Measurements from ENCODE around the gene SLC26A5. TPM values are rescaled to one million over a fixed set of nuclear protein-coding genes. Genes with fewer than 3 reads are reported as not detected.

Gene SLC26A5
- total RNA-seq, 1 donor from 2014 or later, result not detected

DNA sequence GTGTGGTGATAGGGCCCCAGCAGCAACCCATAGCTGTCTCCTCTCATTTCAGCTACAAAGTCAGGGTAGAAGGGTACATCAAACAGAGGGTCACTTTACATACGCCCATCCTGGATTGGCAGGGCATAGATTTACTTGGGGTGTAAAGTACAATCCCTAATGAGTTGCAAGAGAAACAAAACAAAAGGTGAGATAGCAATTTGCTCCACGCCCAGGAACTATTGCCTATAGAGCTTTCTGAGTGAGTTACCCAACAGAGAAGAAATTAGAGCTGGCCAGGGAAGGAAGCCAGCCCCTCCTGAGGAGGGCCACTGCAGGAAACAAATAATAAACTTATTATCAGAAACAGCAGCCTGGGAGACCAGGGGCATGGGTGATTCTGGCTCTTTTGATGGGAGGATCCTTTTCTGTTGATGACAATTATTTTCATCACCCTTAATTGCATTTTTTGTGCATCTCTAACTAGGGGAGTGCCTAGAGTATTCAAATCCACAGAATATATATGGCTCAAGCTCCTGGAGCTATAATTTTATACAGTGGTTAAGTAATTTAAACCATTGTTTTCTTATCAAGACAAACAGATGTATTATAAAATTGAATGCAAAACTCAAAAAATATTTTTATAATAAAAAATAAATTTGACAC, 47.4 kb downstream of the SLC26A5 start:
- intact Hi-C loops (cut with DNase I), result no loop called here
- Histone ChIP-seq H3K9me3 (no peaks in the 10 kb centered on the region), H3K4me3 (no peak overlapping the region), H3K27me3 (no peaks in the 10 kb centered on the region), H3K36me3 (no peaks in the 10 kb centered on the region), H3K27ac (no peak overlapping the region), H3K4me1 (no peaks in the 10 kb centered on the region)
- TF ChIP-seq, protein P1, sequence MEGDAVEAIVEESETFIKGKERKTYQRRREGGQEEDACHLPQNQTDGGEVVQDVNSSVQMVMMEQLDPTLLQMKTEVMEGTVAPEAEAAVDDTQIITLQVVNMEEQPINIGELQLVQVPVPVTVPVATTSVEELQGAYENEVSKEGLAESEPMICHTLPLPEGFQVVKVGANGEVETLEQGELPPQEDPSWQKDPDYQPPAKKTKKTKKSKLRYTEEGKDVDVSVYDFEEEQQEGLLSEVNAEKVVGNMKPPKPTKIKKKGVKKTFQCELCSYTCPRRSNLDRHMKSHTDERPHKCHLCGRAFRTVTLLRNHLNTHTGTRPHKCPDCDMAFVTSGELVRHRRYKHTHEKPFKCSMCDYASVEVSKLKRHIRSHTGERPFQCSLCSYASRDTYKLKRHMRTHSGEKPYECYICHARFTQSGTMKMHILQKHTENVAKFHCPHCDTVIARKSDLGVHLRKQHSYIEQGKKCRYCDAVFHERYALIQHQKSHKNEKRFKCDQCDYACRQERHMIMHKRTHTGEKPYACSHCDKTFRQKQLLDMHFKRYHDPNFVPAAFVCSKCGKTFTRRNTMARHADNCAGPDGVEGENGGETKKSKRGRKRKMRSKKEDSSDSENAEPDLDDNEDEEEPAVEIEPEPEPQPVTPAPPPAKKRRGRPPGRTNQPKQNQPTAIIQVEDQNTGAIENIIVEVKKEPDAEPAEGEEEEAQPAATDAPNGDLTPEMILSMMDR (IDR thresholded peaks at IDR 0.05), result no peak
- no peak for DNase-seq (ENCODE audit: low spot score in 2 of 2)

DNA sequence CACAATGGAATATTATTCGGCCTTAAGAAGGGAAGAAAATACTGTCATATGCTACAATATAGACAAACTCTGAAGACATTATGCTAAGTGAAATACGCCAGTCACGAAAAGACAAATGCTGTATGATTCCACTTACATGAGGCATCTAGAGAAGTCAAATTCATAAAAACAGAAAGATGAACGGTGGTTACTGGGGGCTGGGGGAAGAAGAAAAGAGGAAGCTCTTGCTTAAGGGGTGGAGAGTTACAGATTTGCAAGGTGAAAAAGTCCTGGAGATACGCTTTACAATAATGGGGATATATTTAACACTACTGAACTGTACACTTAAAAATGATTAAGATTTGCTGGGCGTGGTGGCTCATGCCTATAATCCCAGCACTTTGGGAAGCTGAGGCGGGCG, 49.5 kb downstream of the SLC26A5 start:
- Histone ChIP-seq H3K27me3 (no peaks in the 10 kb centered on the region), H3K4me3 (no peak overlapping the region), H3K27ac (no peak overlapping the region), H3K4me1 (no peaks in the 10 kb centered on the region), H3K9me3 (no peaks in the 10 kb centered on the region), H3K36me3 (no peaks in the 10 kb centered on the region)
- intact Hi-C loops (cut with DNase I), result no loop called here
- DNase-seq (ENCODE audit: low spot score in 2 of 2), result no peak
- TF ChIP-seq, protein P1 (IDR thresholded peaks at IDR 0.05), result no peak

DNA sequence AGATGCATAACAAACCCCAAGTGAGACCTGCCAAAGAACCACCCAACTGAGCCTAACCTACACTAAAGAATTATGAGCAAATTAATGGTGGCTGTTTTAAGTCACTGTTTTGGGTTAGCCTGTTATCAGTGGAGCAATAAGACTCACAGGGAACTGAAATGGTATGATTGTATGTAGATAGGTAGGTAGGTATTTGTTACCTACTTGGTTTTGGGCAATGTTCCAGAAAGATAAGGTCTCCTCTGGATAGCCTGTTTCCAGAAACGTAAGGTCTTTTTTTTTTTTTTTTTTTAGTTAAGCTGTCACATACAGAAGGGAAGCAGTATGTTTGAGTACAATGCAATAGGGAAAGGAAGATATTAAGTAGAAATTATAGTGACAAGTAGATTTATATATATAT, 50.9 kb downstream of the SLC26A5 start:
- H3K27me3 ChIP-seq, result no peaks in the 10 kb centered on the region
- intact Hi-C loops (cut with DNase I), result no loop called here
- no peaks in the 10 kb centered on the region for H3K9me3 ChIP-seq
- no peaks in the 10 kb centered on the region for H3K36me3 ChIP-seq
- no peak for DNase-seq (ENCODE audit: low spot score in 2 of 2)
- H3K4me3 ChIP-seq, result no peak overlapping the region
- no peaks in the 10 kb centered on the region for H3K4me1 ChIP-seq
- no peak overlapping the region for H3K27ac ChIP-seq
- TF ChIP-seq, protein P1 (IDR thresholded peaks at IDR 0.05), result no peak

DNA sequence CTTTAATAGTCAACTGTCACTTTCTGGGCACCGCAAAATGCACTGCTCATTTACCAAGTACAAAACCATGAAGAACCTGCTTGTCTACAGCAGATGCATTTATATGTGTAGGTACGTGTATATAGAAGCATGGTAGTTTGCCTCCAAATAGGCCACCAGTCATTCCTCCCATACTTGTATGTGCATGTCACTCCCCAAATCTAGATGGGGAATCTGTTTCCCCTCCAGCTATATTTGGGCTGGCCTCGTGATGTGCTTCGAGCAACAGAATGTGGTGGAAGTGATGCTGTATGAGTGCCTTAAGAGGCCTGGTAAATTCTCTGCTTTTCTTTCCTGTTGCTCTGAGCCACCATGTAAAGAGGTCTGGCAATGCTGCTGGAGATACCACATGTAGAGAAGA, 51.4 kb downstream of the SLC26A5 start:
- H3K9me3 ChIP-seq, result no peaks in the 10 kb centered on the region
- intact Hi-C loops (cut with DNase I), result no loop called here
- no peak overlapping the region for H3K4me3 ChIP-seq
- no peaks in the 10 kb centered on the region for H3K27me3 ChIP-seq
- TF ChIP-seq, protein P1 (IDR thresholded peaks at IDR 0.05), result no peak
- no peaks in the 10 kb centered on the region for H3K4me1 ChIP-seq
- no peak for DNase-seq (ENCODE audit: low spot score in 2 of 2)
- no peaks in the 10 kb centered on the region for H3K36me3 ChIP-seq
- no peak overlapping the region for H3K27ac ChIP-seq

DNA sequence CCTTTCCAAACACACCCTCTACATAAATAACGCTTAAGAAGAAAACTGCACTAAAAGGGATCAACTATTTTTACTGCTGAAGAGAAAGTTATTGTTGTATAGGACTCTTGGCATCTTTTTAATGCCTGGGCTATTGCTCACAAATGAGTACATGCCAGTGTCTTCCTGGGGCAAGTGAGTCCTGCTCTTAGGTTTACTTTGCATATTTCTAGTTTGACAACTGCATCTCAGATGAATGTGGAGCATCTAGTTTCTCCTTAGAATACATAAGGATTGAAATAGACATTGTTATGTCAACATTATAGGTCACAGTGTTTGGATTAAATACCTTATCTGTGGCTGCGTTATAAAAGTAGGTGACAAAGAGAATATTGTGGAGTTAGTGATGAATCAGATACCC, 54.0 kb downstream of the SLC26A5 start:
- Histone ChIP-seq H3K4me1 (no peaks in the 10 kb centered on the region), H3K4me3 (no peak overlapping the region), H3K27me3 (no peaks in the 10 kb centered on the region), H3K27ac (no peak overlapping the region), H3K9me3 (no peaks in the 10 kb centered on the region), H3K36me3 (no peaks in the 10 kb centered on the region)
- intact Hi-C loops (cut with DNase I), result no loop called here
- DNase-seq (ENCODE audit: low spot score in 2 of 2), result no peak
- TF ChIP-seq, protein P1 (IDR thresholded peaks at IDR 0.05), result no peak

DNA sequence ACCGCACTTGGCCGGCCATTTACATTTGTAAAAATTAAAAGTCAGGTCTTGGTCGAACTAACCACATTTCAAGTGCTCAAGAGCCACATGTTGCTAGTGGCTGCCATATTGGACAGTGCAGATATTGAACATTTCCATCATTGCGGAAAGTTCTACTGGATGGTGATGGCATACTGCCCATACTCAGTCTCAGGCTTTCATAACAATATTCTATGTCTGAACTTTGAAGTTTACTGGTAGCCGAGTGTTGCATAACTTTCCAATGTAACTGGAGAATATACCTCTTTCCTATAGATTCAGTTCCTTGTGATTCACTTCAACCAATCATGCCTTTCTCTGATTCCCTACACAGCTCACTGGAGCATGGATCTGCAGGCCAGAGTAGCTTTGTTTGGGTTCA, 54.9 kb downstream of the SLC26A5 start:
- no peak for DNase-seq (ENCODE audit: low spot score in 2 of 2)
- Histone ChIP-seq H3K9me3 (no peaks in the 10 kb centered on the region), H3K4me1 (no peaks in the 10 kb centered on the region), H3K36me3 (no peaks in the 10 kb centered on the region), H3K27me3 (no peaks in the 10 kb centered on the region), H3K4me3 (no peak overlapping the region), H3K27ac (no peak overlapping the region)
- TF ChIP-seq, protein P1 (IDR thresholded peaks at IDR 0.05), result no peak
- intact Hi-C loops (cut with DNase I), result no loop called here

All from ascending aorta (tissue), 2 donors.